Measurements from ENCODE around the gene CD46.

Gene CD46

DNA sequence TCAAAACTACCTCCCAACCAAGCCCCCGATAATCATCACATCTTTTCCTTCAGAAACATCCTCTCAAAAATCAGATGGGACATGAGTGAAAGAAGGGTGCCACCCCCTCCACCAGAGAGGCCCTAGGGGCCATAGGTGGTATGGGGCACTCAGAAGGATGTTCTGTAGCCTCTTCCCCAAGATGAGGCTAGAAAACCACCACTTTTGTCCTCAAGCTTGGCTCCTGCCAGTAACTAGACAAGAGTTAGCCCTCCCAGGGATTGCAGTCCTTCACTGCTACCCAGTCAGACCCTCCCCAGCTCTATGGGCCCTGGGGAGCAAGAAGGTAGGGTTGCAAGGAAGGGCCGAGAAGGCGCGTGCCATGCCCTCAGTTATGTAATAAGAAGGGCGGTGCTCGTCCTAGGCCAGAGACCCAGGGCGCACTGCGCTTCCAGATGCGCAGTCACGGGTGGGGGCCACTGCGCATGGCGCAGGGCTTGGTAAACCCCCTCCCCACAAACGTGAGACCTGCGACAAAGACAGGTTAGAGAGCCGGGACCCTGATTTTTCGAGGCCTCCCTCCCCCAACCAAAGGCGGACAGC is 69.7 kb downstream of the CD46 start:
- DNase-seq, result no peak
- no peak for TF ChIP-seq CTCF (IDR thresholded peaks at IDR 0.05; ENCODE audit: low read depth, low read length)
- Histone ChIP-seq H3K27me3 (no peaks in the 10 kb centered on the region), H3K36me3 (no peaks in the 10 kb centered on the region), H3K4me1 (no peaks in the 10 kb centered on the region), H3K9me3 (no peaks in the 10 kb centered on the region), H3K4me3 (ENCODE audit: low read depth, low read length) (no peak overlapping the region)

GRCh38 chr1:207822124-207822601 is 70.3 kb downstream of the CD46 start:
- H3K27me3 ChIP-seq, result no peaks in the 10 kb centered on the region
- DNase-seq, result no peak
- no peaks in the 10 kb centered on the region for H3K9me3 ChIP-seq
- no peaks in the 10 kb centered on the region for H3K4me1 ChIP-seq
- H3K36me3 ChIP-seq, result no peaks in the 10 kb centered on the region
- H3K4me3 ChIP-seq (ENCODE audit: low read depth, low read length), result peak overlapping the region; percentile 75
- no peak for TF ChIP-seq CTCF (IDR thresholded peaks at IDR 0.05; ENCODE audit: low read depth, low read length)

GRCh38 chr1:207822602-207823451 is 71.0 kb downstream of the CD46 start:
- H3K36me3 ChIP-seq, result no peaks in the 10 kb centered on the region
- H3K9me3 ChIP-seq, result no peaks in the 10 kb centered on the region
- H3K27me3 ChIP-seq, result no peaks in the 10 kb centered on the region
- H3K4me3 ChIP-seq (ENCODE audit: low read depth, low read length), result peak overlapping the region; percentile 75
- no peak for TF ChIP-seq CTCF (IDR thresholded peaks at IDR 0.05; ENCODE audit: low read depth, low read length)
- DNase-seq, result peak; percentile 89
- no peaks in the 10 kb centered on the region for H3K4me1 ChIP-seq

DNA sequence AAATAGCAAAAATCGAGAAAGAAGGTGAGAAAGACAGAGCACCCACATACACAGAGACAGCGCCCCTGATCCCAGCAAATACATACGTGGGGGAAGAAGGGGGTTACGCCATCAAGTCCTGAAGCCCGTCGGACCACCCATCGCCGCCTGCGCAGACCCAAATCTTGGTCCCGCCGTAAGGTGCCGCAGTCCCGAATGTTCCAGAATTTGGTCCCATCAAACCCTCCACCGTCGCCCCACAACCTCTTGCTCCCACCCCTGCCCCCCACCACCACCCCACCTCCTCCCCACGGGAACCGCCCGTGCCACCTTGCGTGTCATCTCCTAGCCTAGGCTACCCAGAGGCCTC is 71.7 kb downstream of the CD46 start:
- DNase-seq, result no peak
- H3K4me1 ChIP-seq, result no peaks in the 10 kb centered on the region
- TF ChIP-seq CTCF (IDR thresholded peaks at IDR 0.05; ENCODE audit: low read depth, low read length), result no peak
- no peaks in the 10 kb centered on the region for H3K27me3 ChIP-seq
- H3K9me3 ChIP-seq, result no peaks in the 10 kb centered on the region
- peak overlapping the region; percentile 75 for H3K4me3 ChIP-seq (ENCODE audit: low read depth, low read length)
- no peaks in the 10 kb centered on the region for H3K36me3 ChIP-seq

GRCh38 chr1:207823880-207824566 is 72.2 kb downstream of the CD46 start:
- Histone ChIP-seq H3K4me3 (ENCODE audit: low read depth, low read length) (peak overlapping the region; percentile 75), H3K4me1 (no peaks in the 10 kb centered on the region), H3K36me3 (no peaks in the 10 kb centered on the region), H3K9me3 (no peaks in the 10 kb centered on the region), H3K27me3 (no peaks in the 10 kb centered on the region)
- TF ChIP-seq CTCF (IDR thresholded peaks at IDR 0.05; ENCODE audit: low read depth, low read length), result peak; percentile 70
- peak; percentile 76 for DNase-seq
